ENCODE measurements around the gene CSF3R. TPM values are rescaled to one million over a fixed set of nuclear protein-coding genes. Genes with fewer than 3 reads are reported as not detected.

The CSF3R gene
- polyA plus RNA-seq, 2 donors = 1.00 to 1.9 TPM

GRCh38 chr1:36438715-36439114 is 44.0 kb downstream of the CSF3R start:
- Histone ChIP-seq H3K4me3 (ENCODE audit: low read depth in 1 of 2, low read length in 2 of 2) (no peak overlapping the region), H3K4me1 (ENCODE audit: control insufficient read depth in 2 of 2, insufficient read depth in 2 of 2, low read length in 1 of 2) (no peaks in the 10 kb centered on the region), H3K27me3 (ENCODE audit: control insufficient read depth in 1 of 2, insufficient read depth in 2 of 2, low read length in 2 of 2) (no peaks in the 10 kb centered on the region), H3K36me3 (ENCODE audit: control insufficient read depth in 2 of 2, insufficient read depth in 2 of 2, low read length in 1 of 2) (peaks cover 0 to 3% of the 10 kb centered on the region in 2 donors), H3K9me3 (ENCODE audit: control insufficient read depth in 2 of 2, insufficient read depth in 1 of 2, low read depth in 1 of 2, low read length in 1 of 2) (no peaks in the 10 kb centered on the region), H3K27ac (ENCODE audit: low read depth in 2 of 2, low read length in 1 of 2) (no peak overlapping the region)
- whole genome bisulfite sequencing, 2 donors = 86 to 94% methylated on average over 4 of the region's 4 CpGs

DNA sequence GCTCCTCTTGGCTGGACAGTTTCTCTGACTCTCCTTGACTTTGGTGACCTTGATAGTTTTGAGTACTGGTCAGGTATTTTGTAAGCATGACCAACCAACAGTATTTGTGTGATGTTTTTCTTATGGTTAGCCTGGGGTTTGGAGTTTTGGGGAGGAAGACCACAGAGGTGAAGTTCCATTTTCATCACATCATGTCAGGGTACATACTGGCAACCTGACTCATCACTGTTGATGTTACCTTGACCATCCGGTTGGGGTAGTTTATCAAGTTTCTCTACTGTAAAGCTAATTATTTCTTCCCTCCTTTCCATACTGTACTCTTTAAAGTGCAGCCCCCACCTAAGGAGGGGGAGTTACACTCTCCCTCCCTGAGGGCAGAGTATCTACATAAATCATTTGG is 45.9 kb downstream of the CSF3R start:
- H3K36me3 ChIP-seq (ENCODE audit: control insufficient read depth in 2 of 2, insufficient read depth in 2 of 2, low read length in 1 of 2) = peaks cover 0 to 3% of the 10 kb centered on the region in 2 donors
- H3K9me3 ChIP-seq (ENCODE audit: control insufficient read depth in 2 of 2, insufficient read depth in 1 of 2, low read depth in 1 of 2, low read length in 1 of 2) = no peaks in the 10 kb centered on the region
- H3K4me3 ChIP-seq (ENCODE audit: low read depth in 1 of 2, low read length in 2 of 2) = no peak overlapping the region
- H3K4me1 ChIP-seq (ENCODE audit: control insufficient read depth in 2 of 2, insufficient read depth in 2 of 2, low read length in 1 of 2) = no peaks in the 10 kb centered on the region
- 51 to 62% methylated on average over 1 of the region's 1 CpG for WGBS, 2 donors
- H3K27ac ChIP-seq (ENCODE audit: low read depth in 2 of 2, low read length in 1 of 2) = peak overlapping the region; percentile 12 to 62
- no peaks in the 10 kb centered on the region for H3K27me3 ChIP-seq (ENCODE audit: control insufficient read depth in 1 of 2, insufficient read depth in 2 of 2, low read length in 2 of 2)

GRCh38 chr1:36433102-36433501 is 49.6 kb downstream of the CSF3R start:
- Histone ChIP-seq H3K27me3 (ENCODE audit: control insufficient read depth in 1 of 2, insufficient read depth in 2 of 2, low read length in 2 of 2) (no peaks in the 10 kb centered on the region), H3K36me3 (ENCODE audit: control insufficient read depth in 2 of 2, insufficient read depth in 2 of 2, low read length in 1 of 2) (peaks cover 0 to 3% of the 10 kb centered on the region in 2 donors), H3K4me1 (ENCODE audit: control insufficient read depth in 2 of 2, insufficient read depth in 2 of 2, low read length in 1 of 2) (no peaks in the 10 kb centered on the region), H3K4me3 (ENCODE audit: low read depth in 1 of 2, low read length in 2 of 2) (no peak overlapping the region), H3K9me3 (ENCODE audit: control insufficient read depth in 2 of 2, insufficient read depth in 1 of 2, low read depth in 1 of 2, low read length in 1 of 2) (no peaks in the 10 kb centered on the region), H3K27ac (ENCODE audit: low read depth in 2 of 2, low read length in 1 of 2) (no peak overlapping the region)
- 37 to 56% methylated on average over 1 of the region's 1 CpG for WGBS, 2 donors

DNA sequence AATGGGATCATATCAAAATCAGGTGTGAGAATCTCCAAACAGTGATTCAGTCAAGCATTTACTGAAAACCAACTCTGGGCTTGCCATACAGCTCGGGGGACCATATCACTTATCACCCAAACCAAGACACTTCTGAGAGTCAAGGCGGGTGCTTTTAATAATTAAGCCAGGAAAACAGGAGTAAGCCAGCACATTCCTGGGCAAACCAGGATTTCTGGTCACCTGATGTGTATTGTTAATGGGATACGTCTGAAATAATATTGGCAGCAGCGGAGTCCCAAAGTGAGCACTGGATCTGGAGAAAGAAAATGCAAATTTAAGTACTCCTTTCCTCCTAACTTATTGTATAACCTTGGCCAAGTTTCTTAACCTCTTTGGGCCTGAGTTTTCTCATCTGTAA is 50.1 kb downstream of the CSF3R start:
- H3K9me3 ChIP-seq (ENCODE audit: control insufficient read depth in 2 of 2, insufficient read depth in 1 of 2, low read depth in 1 of 2, low read length in 1 of 2) = no peaks in the 10 kb centered on the region
- peaks cover 0 to 3% of the 10 kb centered on the region in 2 donors for H3K36me3 ChIP-seq (ENCODE audit: control insufficient read depth in 2 of 2, insufficient read depth in 2 of 2, low read length in 1 of 2)
- WGBS, 2 donors = 66 to 68% methylated on average over 4 of the region's 4 CpGs
- no peak overlapping the region for H3K27ac ChIP-seq (ENCODE audit: low read depth in 2 of 2, low read length in 1 of 2)
- H3K27me3 ChIP-seq (ENCODE audit: control insufficient read depth in 1 of 2, insufficient read depth in 2 of 2, low read length in 2 of 2) = no peaks in the 10 kb centered on the region
- no peak overlapping the region for H3K4me3 ChIP-seq (ENCODE audit: low read depth in 1 of 2, low read length in 2 of 2)
- no peaks in the 10 kb centered on the region for H3K4me1 ChIP-seq (ENCODE audit: control insufficient read depth in 2 of 2, insufficient read depth in 2 of 2, low read length in 1 of 2)

DNA sequence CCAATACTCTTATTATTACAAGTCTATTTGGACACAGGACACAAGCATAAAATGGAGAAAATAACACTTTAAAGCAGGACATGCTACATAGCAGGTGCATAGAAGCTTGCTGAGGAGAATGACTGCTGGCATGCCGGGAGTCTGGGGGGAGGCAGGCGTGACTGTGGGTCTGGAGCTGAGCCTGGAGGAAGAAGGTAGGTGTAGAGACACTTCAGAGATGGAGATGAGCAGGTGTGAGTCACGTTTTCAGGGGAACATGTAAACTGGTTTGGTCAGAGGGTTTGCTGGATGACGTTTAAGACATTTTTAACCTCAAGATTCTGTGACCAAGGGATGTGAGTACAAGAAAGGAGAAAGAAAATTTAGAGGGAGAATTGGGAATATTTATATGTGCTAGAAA is 56.9 kb downstream of the CSF3R start:
- no peaks in the 10 kb centered on the region for H3K9me3 ChIP-seq (ENCODE audit: control insufficient read depth in 2 of 2, insufficient read depth in 1 of 2, low read depth in 1 of 2, low read length in 1 of 2)
- H3K4me3 ChIP-seq (ENCODE audit: low read depth in 1 of 2, low read length in 2 of 2) = no peak overlapping the region
- no peaks in the 10 kb centered on the region for H3K36me3 ChIP-seq (ENCODE audit: control insufficient read depth in 2 of 2, insufficient read depth in 2 of 2, low read length in 1 of 2)
- no peaks in the 10 kb centered on the region for H3K27me3 ChIP-seq (ENCODE audit: control insufficient read depth in 1 of 2, insufficient read depth in 2 of 2, low read length in 2 of 2)
- H3K4me1 ChIP-seq (ENCODE audit: control insufficient read depth in 2 of 2, insufficient read depth in 2 of 2, low read length in 1 of 2) = peaks cover 0 to 3% of the 10 kb centered on the region in 2 donors
- no peak overlapping the region for H3K27ac ChIP-seq (ENCODE audit: low read depth in 2 of 2, low read length in 1 of 2)
- WGBS, 2 donors = 54 to 56% methylated on average over 4 of the region's 4 CpGs

DNA sequence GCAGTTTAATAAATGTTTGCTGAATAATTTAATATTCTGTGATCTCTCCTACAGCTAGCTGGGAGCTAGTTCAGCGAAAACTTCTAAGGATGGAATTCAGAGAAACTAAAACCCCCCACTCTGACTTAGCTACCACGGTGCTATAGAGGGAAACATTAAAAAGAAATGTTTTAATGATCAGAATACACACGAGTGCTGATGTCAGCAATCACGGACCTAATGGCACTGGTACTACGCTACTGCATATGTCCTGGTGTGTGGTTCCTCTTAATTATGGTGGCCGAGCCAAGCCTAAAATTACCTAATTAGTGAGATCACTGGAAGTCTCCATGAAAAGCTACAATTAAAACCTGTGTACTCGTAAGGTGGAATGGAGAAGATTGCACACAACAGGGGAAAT is 61.1 kb downstream of the CSF3R start:
- Histone ChIP-seq H3K4me3 (ENCODE audit: low read depth in 1 of 2, low read length in 2 of 2) (no peak overlapping the region), H3K36me3 (ENCODE audit: control insufficient read depth in 2 of 2, insufficient read depth in 2 of 2, low read length in 1 of 2) (no peaks in the 10 kb centered on the region), H3K27me3 (ENCODE audit: control insufficient read depth in 1 of 2, insufficient read depth in 2 of 2, low read length in 2 of 2) (no peaks in the 10 kb centered on the region), H3K9me3 (ENCODE audit: control insufficient read depth in 2 of 2, insufficient read depth in 1 of 2, low read depth in 1 of 2, low read length in 1 of 2) (no peaks in the 10 kb centered on the region), H3K27ac (ENCODE audit: low read depth in 2 of 2, low read length in 1 of 2) (no peak overlapping the region), H3K4me1 (ENCODE audit: control insufficient read depth in 2 of 2, insufficient read depth in 2 of 2, low read length in 1 of 2) (peaks cover 0 to 3% of the 10 kb centered on the region in 2 donors)
- WGBS, 2 donors = 84 to 85% methylated on average over 7 of the region's 7 CpGs

- Histone ChIP-seq H3K36me3 (ENCODE audit: control insufficient read depth in 2 of 2, insufficient read depth in 2 of 2, low read length in 1 of 2) (no peaks in the 10 kb centered on the region), H3K27ac (ENCODE audit: low read depth in 2 of 2, low read length in 1 of 2) (no peak overlapping the region), H3K4me1 (ENCODE audit: control insufficient read depth in 2 of 2, insufficient read depth in 2 of 2, low read length in 1 of 2) (no peaks in the 10 kb centered on the region), H3K27me3 (ENCODE audit: control insufficient read depth in 1 of 2, insufficient read depth in 2 of 2, low read length in 2 of 2) (no peaks in the 10 kb centered on the region), H3K9me3 (ENCODE audit: control insufficient read depth in 2 of 2, insufficient read depth in 1 of 2, low read depth in 1 of 2, low read length in 1 of 2) (no peaks in the 10 kb centered on the region), H3K4me3 (ENCODE audit: low read depth in 1 of 2, low read length in 2 of 2) (no peak overlapping the region)
- WGBS, 2 donors = 14 to 16% methylated on average over 13 of the region's 13 CpGs
Observed at GRCh38 chr1:36420836-36421317, 61.8 kb downstream of the CSF3R start.

- Histone ChIP-seq H3K4me1 (ENCODE audit: control insufficient read depth in 2 of 2, insufficient read depth in 2 of 2, low read length in 1 of 2) (no peaks in the 10 kb centered on the region), H3K36me3 (ENCODE audit: control insufficient read depth in 2 of 2, insufficient read depth in 2 of 2, low read length in 1 of 2) (no peaks in the 10 kb centered on the region), H3K27me3 (ENCODE audit: control insufficient read depth in 1 of 2, insufficient read depth in 2 of 2, low read length in 2 of 2) (no peaks in the 10 kb centered on the region), H3K9me3 (ENCODE audit: control insufficient read depth in 2 of 2, insufficient read depth in 1 of 2, low read depth in 1 of 2, low read length in 1 of 2) (no peaks in the 10 kb centered on the region), H3K27ac (ENCODE audit: low read depth in 2 of 2, low read length in 1 of 2) (no peak overlapping the region), H3K4me3 (ENCODE audit: low read depth in 1 of 2, low read length in 2 of 2) (no peak overlapping the region)
- 42 to 48% methylated on average over 5 of the region's 5 CpGs for WGBS, 2 donors
Observed at GRCh38 chr1:36420409-36420808, 62.3 kb downstream of the CSF3R start.

- Histone ChIP-seq H3K27me3 (ENCODE audit: control insufficient read depth in 1 of 2, insufficient read depth in 2 of 2, low read length in 2 of 2) (no peaks in the 10 kb centered on the region), H3K4me3 (ENCODE audit: low read depth in 1 of 2, low read length in 2 of 2) (no peak overlapping the region), H3K36me3 (ENCODE audit: control insufficient read depth in 2 of 2, insufficient read depth in 2 of 2, low read length in 1 of 2) (no peaks in the 10 kb centered on the region), H3K9me3 (ENCODE audit: control insufficient read depth in 2 of 2, insufficient read depth in 1 of 2, low read depth in 1 of 2, low read length in 1 of 2) (no peaks in the 10 kb centered on the region), H3K4me1 (ENCODE audit: control insufficient read depth in 2 of 2, insufficient read depth in 2 of 2, low read length in 1 of 2) (no peaks in the 10 kb centered on the region), H3K27ac (ENCODE audit: low read depth in 2 of 2, low read length in 1 of 2) (no peak overlapping the region)
- 81 to 92% methylated on average over 4 of the region's 4 CpGs for WGBS, 2 donors
Observed at GRCh38 chr1:36419569-36419968, 63.1 kb downstream of the CSF3R start.

GRCh38 chr1:36419140-36419539 is 63.6 kb downstream of the CSF3R start:
- Histone ChIP-seq H3K27ac (ENCODE audit: low read depth in 2 of 2, low read length in 1 of 2) (no peak overlapping the region), H3K4me1 (ENCODE audit: control insufficient read depth in 2 of 2, insufficient read depth in 2 of 2, low read length in 1 of 2) (no peaks in the 10 kb centered on the region), H3K4me3 (ENCODE audit: low read depth in 1 of 2, low read length in 2 of 2) (no peak overlapping the region), H3K9me3 (ENCODE audit: control insufficient read depth in 2 of 2, insufficient read depth in 1 of 2, low read depth in 1 of 2, low read length in 1 of 2) (no peaks in the 10 kb centered on the region), H3K27me3 (ENCODE audit: control insufficient read depth in 1 of 2, insufficient read depth in 2 of 2, low read length in 2 of 2) (no peaks in the 10 kb centered on the region), H3K36me3 (ENCODE audit: control insufficient read depth in 2 of 2, insufficient read depth in 2 of 2, low read length in 1 of 2) (no peaks in the 10 kb centered on the region)
- 87 to 89% methylated on average over 3 of the region's 3 CpGs for WGBS, 2 donors

All from esophagus (tissue), 2 donors.